T-helper 2 cell treated with Interferon-gamma antibody and Interleukin-4, amounts not matched to agents 100 ng/mL and 5 ng/mL, for 36 hours (primary cell): ENCODE results near the gene COIL. TPM values are rescaled to one million over a fixed set of nuclear protein-coding genes. Genes with fewer than 3 reads are reported as not detected.

Experiments
- total RNA-seq: library from RNA; stranded (reverse); gene quantifications from 2 replicates; pipeline ENCODE4 v1.2.3, GENCODE V29; 2022

COIL gene
- total RNA-seq, 1 donor from 2014 or later, result 19.2 TPM

Other genes starting within 250 kb of the COIL start
- gene C17orf67, start 127.1 kb downstream of the COIL start, total RNA-seq, result 3.2 TPM in 2 replicates
- 25.8 and 25.9 TPM in 2 replicates for gene DGKE, start 126.9 kb downstream of the COIL start, total RNA-seq
- gene TRIM25, start 47.0 kb downstream of the COIL start, total RNA-seq, result 109 and 111 TPM in 2 replicates
- 7.5 and 9.1 TPM in 2 replicates for gene SCPEP1, start 17.1 kb upstream of the COIL start, total RNA-seq
- 34.2 and 37.7 TPM in 2 replicates for gene AKAP1, start 124.2 kb upstream of the COIL start, total RNA-seq